Coronary artery (tissue), 2 donors: ENCODE results near the gene TCEANC2.

Source experiments
- DNase-seq: peaks from one replicate; pipeline ENCODE4 v3.0.0-alpha.2; 2017; ENCODE audit warnings: low spot score
- H3K27ac ChIP-seq, 2 donors: fragments of 200-600 bp; sonication (generic); one replicate each; pipeline ENCODE4 v1.5.1; 2016 to 2019
- H3K4me3 ChIP-seq: fragments of 200-600 bp; sonication (generic); 2 replicates; pipeline ENCODE4 v1.5.1; 2016; ENCODE audit warnings: mild to moderate bottlenecking, moderate library complexity
- TF ChIP-seq, protein P1 (sequence below): fragments of 200-600 bp; sonication (generic); IDR thresholded peaks from one replicate; pipeline ENCODE4 v1.5.1; 2019; ENCODE audit warnings: antibody characterized with exemption

The TCEANC2 gene

GRCh38 chr1:54129858-54130257 is 76.5 kb downstream of the TCEANC2 start:
- TF ChIP-seq, protein P1, sequence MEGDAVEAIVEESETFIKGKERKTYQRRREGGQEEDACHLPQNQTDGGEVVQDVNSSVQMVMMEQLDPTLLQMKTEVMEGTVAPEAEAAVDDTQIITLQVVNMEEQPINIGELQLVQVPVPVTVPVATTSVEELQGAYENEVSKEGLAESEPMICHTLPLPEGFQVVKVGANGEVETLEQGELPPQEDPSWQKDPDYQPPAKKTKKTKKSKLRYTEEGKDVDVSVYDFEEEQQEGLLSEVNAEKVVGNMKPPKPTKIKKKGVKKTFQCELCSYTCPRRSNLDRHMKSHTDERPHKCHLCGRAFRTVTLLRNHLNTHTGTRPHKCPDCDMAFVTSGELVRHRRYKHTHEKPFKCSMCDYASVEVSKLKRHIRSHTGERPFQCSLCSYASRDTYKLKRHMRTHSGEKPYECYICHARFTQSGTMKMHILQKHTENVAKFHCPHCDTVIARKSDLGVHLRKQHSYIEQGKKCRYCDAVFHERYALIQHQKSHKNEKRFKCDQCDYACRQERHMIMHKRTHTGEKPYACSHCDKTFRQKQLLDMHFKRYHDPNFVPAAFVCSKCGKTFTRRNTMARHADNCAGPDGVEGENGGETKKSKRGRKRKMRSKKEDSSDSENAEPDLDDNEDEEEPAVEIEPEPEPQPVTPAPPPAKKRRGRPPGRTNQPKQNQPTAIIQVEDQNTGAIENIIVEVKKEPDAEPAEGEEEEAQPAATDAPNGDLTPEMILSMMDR = no peak
- Histone ChIP-seq H3K27ac (no peak overlapping the region), H3K4me3 (no peak overlapping the region)
- no peak for DNase-seq

DNA sequence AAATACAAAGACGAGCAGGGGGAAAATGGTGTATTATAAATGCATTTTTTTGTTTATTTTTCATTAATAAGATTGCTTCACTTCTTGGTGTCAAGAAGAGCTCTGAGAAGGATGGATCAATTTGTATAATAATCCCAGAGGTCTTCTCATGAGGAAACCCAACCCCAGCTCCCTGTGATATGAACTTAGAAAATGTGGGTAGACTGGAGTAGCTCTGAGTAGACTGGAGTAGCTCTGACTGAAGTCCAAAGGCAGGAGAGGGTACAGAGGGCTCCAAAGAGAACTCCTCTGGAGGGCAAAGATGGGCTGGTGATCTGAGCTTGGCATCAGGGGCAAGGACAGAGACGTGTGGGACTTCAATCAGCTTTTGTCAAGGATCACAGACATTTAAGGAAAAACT is 78.0 kb downstream of the TCEANC2 start:
- no peak overlapping the region for H3K27ac ChIP-seq
- no peak overlapping the region for H3K4me3 ChIP-seq
- no peak for DNase-seq
- TF ChIP-seq, protein P1 = no peak

DNA sequence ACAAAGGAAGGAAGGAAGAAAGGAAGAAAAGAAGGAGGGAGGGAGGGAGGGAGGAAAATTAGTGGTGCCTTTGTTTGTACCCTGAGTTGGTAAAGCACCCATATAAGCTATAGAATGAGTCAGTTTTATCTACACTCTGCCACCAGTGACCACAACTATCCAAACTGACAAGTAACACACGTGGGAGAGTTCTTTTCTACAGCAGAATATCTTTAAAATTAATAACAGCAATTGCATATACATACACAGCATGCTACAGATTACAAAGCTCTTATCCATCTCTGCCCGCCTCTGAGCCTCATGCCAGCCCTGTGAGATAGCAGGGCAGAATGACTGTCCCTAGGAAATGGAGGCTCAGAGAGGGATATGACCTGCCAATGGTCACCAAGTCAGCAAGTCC is 79.1 kb downstream of the TCEANC2 start:
- DNase-seq = no peak
- Histone ChIP-seq H3K27ac (no peak overlapping the region), H3K4me3 (no peak overlapping the region)
- TF ChIP-seq, protein P1 = no peak

GRCh38 chr1:54134295-54134694 is 80.9 kb downstream of the TCEANC2 start:
- TF ChIP-seq, protein P1 = no peak
- no peak overlapping the region for H3K4me3 ChIP-seq
- DNase-seq = no peak
- no peak overlapping the region for H3K27ac ChIP-seq

GRCh38 chr1:54135436-54136120 is 82.2 kb downstream of the TCEANC2 start:
- TF ChIP-seq, protein P1 = no peak
- no peak overlapping the region for H3K27ac ChIP-seq
- no peak for DNase-seq
- no peak overlapping the region for H3K4me3 ChIP-seq

- TF ChIP-seq, protein P1 = no peak
- DNase-seq = no peak
- H3K4me3 ChIP-seq = no peak overlapping the region
- no peak overlapping the region for H3K27ac ChIP-seq
Measured at GRCh38 chr1:54136269-54136896, 83.0 kb downstream of the TCEANC2 start.

DNA sequence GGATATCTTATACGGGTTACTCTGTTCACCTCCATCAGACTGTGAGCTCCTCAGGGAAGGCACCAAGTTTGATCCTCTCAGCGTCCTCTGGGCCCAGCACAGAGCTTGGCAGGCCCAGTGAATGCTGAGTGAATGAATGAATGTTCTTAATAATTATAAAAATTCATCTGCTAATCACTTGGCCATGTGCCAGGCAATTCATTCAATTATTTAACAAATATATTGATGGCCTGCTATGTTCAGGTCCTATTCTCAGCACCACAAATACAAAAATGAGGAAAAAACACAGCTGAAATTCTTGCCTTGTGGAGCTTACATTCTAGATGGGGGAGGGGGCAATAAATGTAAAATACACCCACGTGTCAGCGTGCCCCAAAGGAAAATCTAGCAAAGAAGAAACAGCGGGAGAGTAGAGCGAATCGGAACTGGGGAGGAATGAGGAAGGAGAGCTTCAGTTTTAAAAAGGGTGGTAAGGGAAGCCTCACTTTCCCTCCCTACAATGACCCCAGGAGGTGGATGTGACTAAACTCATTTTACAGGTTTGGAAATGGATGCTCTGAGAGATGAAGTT is 83.6 kb downstream of the TCEANC2 start:
- TF ChIP-seq, protein P1 = no peak
- Histone ChIP-seq H3K27ac (no peak overlapping the region), H3K4me3 (no peak overlapping the region)
- no peak for DNase-seq
